ENCODE data around the gene TXNRD1.

The TXNRD1 gene

GRCh38 chr12:104285740-104286515 is 70.3 kb downstream of the TXNRD1 start:
- peak; percentile 17 for DNase-seq

- DNase-seq = peak; percentile 96
These were observed 71.2 kb downstream of the TXNRD1 start for GRCh38 chr12:104286516-104287482.

- DNase-seq = peak; percentile 81
These were observed 73.2 kb downstream of the TXNRD1 start for GRCh38 chr12:104288635-104289274.

- no peak for DNase-seq
These were observed 74.7 kb downstream of the TXNRD1 start for GRCh38 chr12:104290320-104290719.

GRCh38 chr12:104290855-104291254 is 75.3 kb downstream of the TXNRD1 start:
- DNase-seq = no peak

- no peak for DNase-seq
These were observed 76.4 kb downstream of the TXNRD1 start for GRCh38 chr12:104291867-104292524.

- no peak for DNase-seq
These were observed 77.6 kb downstream of the TXNRD1 start for GRCh38 chr12:104292872-104293794.

GRCh38 chr12:104294158-104294859 is 78.7 kb downstream of the TXNRD1 start:
- peak; percentile 10 for DNase-seq

GRCh38 chr12:104294927-104295668 is 79.5 kb downstream of the TXNRD1 start:
- DNase-seq = no peak

GRCh38 chr12:104295954-104296353 is 80.4 kb downstream of the TXNRD1 start:
- DNase-seq = no peak

- DNase-seq = no peak
These were observed 81.1 kb downstream of the TXNRD1 start for GRCh38 chr12:104296718-104297117.

GRCh38 chr12:104297477-104298113 is 82.0 kb downstream of the TXNRD1 start:
- no peak for DNase-seq

GRCh38 chr12:104299842-104300481 is 84.4 kb downstream of the TXNRD1 start:
- DNase-seq = no peak

- DNase-seq = no peak
These were observed 88.1 kb downstream of the TXNRD1 start, which contains the start of gene EID3 for GRCh38 chr12:104303538-104304151. EID3 (plus strand) TSS chr12:104303739; CDS start chr12:104303935, 196 bp downstream.

GRCh38 chr12:104304261-104305009 is 88.9 kb downstream of the TXNRD1 start:
- DNase-seq = no peak

GRCh38 chr12:104305349-104305748 is 89.8 kb downstream of the TXNRD1 start:
- no peak for DNase-seq

- DNase-seq = no peak
These were observed 90.8 kb downstream of the TXNRD1 start for GRCh38 chr12:104306376-104306775.
